ENCODE data around the gene PRKG1.
"Not testable (repeated sequence)": the region's sequence is repeated elsewhere in the genome, so short reads cannot be mapped to it uniquely, and the experiment has no call there.

Gene PRKG1

DNA sequence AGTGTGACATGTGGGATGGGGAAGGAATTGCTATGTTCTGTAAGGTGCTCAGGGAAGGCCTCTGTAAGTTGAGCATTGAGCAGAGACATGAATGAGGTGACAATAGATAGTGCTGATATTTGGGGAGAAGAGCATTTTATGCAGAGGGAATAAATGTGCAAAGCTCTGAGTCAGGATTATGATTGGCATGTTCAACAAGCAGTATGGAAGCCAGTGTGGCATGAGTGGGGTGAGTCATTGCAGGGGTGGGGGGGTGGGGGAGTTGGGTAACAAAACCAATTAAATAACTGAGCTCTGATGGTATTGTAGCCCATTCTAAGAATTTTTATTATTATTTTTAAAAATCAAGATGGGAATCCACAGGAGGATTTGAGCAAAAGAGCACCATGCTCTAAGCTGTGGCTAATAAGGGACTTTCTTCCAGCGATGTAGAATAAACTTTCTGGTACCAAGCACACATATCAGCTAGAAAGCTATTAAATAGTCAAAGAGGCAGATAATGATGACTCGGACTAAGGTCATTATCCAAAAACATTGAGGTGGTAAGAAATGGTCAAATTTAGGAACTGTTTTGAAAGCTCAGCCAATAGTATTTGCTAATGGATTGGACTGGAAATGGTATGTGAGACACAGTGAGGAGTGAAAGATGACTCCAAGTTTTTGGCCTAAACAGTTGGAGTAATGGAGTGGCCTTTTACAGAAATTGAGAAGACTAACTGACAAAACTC lies 96.4 kb downstream of the PRKG1 start:
- no peak for DNase-seq (ENCODE audit: low read depth)

DNA sequence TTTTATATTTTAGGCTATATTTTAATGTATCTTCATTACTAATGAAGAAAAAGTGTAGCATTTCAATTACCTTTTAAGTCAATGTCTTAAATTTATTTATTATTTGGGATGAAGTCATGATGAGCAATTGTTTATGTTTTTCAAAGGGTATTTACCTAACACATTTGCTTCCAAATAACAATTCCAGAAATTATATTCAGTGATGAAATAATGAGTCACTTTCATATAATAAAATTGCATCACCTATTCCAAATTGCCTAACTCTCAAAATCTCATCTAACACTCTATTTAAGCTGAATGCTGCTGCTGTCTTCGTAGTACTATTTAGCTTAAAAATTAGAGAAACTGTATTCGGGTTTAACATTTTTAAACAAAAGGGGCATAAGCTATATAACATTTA lies 97.7 kb downstream of the PRKG1 start:
- DNase-seq (ENCODE audit: low read depth): no peak

DNA sequence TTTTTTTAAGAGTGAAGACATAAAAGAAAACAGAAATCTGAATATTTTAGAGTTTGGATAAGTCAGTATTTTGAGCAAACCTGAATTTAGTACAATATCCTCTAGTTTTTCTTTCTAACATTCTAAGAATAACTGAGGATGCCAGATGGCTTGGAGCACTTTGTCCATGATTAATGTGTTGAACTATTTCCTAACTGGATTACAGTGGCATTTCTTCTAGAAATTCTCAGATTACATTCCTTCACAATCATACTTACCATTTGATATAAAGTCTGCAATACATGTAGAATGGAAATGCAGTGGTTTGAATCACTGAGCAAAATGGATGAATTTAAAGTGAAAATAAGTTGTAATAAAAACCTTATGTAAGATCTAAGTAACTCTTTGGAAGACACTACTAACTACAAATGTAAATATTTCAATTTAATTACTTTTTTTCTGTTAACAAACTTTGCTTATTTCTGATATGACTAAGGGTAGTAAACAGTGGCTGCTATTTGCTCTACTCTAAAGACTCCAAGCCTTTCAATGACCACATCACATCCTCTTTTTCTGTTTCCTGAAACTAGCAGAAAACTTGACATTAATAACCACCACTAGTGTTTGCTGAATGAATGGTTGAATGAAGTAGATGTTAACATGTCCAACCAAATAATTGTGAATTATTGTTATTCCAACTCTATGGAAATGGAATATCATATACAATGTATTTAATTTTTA lies 102.8 kb downstream of the PRKG1 start:
- no peak for DNase-seq (ENCODE audit: low read depth)

DNA sequence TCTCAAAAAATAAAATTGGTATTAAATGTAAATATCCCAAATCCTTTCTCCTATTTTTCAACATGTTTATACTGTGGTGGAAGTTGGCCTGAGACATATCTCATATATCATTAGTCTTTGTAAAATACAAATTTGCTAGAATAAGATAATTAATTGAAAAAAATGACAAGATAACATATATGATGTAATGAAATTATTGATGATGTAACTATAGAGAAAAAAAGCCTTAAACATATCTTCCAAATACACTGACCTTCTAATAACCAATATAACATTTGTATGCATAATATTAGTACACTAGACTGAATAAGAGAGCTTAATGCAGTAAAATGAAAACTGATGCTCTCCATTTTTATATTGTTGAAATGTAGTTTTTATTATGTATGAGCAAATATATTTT lies 104.3 kb downstream of the PRKG1 start:
- no peak for DNase-seq (ENCODE audit: low read depth)

DNA sequence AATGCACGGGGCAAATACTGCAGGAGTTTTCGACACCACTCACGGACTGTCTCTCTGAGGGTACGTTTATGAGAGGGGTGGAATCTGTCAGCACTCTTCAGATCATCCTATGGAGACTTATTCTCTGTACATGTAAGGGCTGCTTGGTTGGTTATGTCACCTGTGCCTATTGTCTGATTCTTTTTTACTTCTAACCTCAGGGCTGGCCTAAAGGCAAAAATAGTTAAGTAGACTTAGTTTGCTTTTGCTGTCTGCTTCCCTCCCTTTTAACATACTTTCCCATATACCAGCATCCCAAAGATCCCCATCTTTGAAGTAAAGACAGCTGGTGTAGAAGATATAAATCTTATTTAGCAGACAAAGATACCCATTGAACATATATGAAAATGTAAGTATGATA lies 105.9 kb downstream of the PRKG1 start:
- no peak for DNase-seq (ENCODE audit: low read depth)

DNA sequence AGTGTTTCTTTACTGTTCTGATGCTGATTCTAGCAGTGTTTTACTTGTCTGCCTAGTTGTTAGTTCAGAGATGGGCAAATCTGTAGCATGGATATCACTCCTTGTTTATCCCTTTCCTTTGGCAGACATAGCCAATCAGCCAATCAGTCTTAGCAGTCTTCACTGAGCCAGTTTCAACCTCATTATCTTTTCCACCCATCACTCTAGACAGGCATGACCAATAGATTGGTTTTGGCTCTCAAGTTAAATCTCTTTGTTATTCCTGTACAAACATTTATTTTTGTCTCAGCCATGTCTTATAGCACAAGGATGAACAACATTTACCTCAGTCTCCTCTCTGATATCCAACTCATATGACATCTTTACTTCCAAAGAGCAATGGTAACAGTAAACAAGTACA lies 109.5 kb downstream of the PRKG1 start:
- DNase-seq (ENCODE audit: low read depth): no peak

DNA sequence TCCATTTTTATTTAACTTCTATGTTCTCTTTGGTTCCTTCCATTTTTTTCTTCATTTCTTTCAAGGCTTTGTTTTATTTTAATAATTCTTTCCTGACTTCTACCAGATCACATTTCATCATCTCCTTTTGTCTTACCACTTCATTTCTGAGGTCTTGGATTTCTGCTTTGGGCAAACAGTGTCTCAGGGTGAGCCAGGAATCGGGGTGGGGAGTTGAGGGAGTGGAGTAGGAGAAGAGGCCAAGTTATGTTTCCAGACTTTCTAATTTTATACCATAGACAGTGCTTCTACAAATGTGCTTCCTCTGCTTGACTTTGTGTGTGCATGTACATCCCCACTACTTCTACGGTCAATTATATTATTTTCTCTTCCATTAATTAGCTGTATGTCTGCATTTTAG lies 112.1 kb downstream of the PRKG1 start:
- DNase-seq (ENCODE audit: low read depth): no peak

DNA sequence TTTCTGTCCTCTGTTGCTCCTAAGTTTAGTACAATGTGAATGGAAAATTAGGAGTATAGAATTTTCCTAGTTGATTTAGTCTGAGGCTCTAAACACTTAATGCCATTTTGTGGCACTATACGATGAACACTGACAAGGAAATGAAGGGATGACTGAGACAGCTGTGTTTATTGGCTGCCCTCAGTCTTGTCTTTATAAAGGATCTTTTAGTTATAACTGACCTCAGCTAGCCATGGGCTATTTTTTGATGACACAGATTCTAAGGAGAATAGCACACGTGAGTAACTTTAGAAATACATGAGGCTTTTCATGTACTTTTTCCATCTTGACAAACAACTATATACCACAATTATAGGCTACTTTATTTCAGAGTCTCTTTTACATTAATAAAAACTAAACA lies 113.7 kb downstream of the PRKG1 start:
- no peak for DNase-seq (ENCODE audit: low read depth)

DNA sequence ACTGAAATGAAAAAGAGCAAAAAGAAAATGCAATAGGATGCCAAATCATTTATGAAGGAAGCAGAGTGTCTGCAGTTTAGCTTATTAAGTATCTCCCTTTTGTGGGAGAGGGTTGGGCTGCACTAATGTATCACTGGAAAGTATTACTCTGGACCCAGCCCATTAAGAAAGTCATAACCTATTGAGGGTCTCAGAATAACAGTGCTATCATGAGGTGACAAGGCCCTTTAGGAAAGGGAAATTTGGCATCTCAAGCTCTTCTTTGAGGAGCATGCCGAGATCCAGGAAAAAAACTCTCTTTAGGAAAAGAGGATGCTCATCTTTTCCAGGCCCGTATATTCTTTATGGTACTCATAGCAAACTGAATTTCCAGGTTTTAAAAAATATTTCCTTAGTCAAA lies 114.6 kb downstream of the PRKG1 start:
- DNase-seq (ENCODE audit: low read depth): no peak

DNA sequence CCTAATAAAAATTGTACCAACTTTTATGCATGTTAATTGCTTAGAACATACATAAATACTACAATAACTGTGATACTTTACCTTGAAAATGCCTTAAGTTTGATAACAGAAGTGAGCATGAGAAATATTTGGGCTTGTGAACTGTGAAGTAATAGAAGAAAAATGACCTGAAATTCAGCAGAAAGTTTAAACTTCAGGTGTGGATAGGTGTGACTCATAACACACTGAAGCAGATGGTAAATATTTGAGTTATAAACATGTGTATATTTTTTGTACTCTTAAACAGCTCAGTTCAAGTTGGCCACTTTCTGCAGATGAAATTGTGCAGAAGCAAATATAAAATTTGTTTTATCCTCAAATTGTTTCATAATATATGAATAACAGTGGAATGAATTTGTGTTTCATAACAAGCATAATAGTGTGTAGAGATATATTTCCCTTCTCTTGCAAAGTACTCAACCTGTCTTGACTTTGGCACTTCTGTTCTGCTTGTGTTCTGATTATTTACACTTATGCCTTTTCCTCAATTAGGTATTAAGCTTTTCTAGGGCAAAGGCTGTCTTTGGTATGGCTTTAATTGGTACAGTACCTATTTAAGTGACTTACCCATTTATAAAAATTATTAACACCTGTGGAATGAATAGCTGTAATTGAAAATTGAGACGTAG lies 122.4 kb downstream of the PRKG1 start:
- no peak for DNase-seq (ENCODE audit: low read depth)

DNA sequence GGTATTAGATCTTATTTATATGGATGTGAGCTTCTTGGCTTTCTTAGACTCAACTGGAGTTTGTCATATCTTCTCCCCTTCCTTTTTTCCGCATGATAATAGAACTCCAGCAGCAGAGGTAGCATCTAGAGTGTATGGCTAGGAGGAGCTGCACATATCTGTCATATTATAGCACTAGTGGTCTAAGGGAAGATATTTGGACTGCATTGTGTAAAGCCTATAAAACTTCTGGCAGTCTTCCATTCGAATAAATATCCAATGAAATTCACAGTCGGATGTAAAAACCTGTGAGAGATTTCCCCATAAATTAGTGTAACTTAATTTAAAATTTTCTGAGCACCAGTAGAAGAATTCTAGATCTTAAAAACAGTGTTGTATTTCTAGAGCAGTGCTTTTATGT lies 123.9 kb downstream of the PRKG1 start:
- no peak for DNase-seq (ENCODE audit: low read depth)

DNA sequence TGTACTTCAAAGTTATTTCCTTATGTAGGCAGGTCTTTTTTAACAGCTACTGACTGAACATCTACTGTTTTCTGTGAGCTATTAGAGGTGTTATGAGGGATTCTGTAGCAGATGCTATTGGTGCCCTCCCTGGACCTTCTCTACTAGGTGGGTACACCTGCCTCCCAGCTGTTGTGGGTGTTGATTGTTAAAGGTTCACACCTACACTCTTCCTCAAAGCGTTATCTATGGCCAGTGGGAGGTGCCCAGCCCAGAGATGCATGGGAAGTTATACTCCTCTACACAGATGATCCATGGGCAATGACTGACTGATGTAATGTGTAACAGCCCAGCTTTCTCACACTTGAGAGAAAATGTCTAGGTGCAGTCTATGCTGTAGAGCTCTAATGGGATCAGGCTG lies 127.7 kb downstream of the PRKG1 start:
- no peak for DNase-seq (ENCODE audit: low read depth)

DNA sequence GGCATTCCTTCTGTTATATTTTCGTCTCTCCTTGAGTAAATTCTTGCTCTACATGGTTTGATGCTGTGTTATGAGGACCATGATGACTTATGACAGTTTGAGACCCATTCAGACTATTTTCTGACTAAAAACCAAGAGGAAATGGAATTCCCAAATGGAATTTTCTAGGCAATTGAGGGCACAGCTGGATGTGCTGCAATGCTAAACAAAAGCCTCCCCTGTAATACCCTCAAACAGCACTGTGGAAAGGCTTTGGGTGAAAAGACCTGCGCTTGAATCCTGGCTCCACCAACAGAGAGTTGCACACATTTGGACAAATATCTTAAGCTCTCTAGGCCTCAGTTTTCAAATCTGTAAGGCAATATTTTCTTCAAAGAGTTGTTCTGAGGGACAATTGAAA lies 129.1 kb downstream of the PRKG1 start:
- DNase-seq (ENCODE audit: low read depth): no peak

DNA sequence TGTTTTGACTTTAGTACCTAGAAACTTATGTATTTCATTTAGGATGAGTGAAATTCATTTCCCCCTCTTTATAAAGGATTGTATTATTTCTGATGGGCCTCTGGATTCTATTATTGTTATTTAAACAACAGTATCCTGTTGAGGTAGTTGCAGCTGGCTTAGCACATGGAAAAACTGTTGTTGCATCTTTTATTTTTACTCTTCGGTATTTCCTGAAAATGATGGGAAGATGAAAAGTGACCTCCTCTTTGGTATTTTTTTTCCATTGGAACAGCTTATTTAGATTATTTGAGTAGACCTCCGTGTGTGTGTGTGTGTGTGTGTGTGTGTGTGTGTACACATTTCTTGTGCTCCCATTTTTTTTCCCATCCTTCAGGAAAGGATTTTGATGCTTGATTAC lies 129.8 kb downstream of the PRKG1 start:
- DNase-seq (ENCODE audit: low read depth): no peak

DNA sequence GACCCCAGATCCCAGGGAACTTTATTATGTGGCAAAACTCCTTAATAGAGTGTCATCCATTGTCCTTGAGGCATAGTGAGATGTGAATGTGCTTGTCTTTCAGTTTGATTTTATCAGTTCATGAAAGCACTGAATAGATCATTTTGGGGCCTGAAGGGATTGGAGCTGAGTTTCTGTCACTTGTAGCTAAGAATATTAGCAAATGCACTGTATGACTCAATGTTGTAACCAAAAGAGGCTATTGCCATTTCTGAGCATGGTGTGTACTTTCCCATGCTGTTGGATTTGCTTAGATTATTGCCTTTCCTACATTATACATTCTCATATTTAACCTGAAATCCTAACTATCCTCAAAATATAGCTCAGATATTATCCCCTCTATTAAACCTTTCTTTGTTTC lies 130.4 kb downstream of the PRKG1 start:
- no peak for DNase-seq (ENCODE audit: low read depth)

DNA sequence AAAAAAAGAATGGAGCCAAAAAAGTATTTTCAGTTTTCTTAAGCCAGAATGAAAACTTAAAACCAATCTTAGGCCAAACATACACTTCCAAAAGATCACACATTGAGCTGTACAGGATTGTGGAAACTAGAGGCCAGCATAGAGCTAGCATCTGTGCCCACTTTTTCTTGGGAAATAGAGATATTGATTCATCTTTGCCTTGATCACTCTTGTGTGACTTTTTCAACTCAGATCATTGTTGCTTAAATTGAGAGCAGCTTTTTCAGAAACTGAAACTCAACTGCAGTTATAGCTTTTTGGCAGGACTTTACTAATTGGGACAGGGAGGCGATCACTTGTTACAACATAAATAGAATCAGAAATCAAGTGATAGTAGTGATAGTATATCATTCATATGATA lies 132.2 kb downstream of the PRKG1 start:
- DNase-seq (ENCODE audit: low read depth): no peak

DNA sequence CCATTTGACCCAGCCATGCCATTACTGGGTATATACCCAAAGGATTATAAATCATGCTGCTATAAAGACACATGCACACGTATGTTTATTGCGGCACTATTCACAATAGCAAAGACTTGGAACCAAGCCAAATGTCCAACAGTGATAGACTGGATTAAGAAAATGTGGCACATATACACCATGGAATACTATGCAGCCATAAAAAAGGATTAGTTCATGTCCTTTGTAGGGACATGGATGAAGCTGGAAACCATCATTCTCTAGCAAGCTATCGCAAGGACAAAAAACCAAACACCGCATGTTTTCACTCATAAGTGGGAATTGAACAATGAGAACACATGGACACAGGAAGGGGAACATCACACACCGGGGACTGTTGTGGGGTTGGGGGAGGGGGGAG lies 138.7 kb downstream of the PRKG1 start:
- DNase-seq (ENCODE audit: low read depth): not testable (repeated sequence)

DNA sequence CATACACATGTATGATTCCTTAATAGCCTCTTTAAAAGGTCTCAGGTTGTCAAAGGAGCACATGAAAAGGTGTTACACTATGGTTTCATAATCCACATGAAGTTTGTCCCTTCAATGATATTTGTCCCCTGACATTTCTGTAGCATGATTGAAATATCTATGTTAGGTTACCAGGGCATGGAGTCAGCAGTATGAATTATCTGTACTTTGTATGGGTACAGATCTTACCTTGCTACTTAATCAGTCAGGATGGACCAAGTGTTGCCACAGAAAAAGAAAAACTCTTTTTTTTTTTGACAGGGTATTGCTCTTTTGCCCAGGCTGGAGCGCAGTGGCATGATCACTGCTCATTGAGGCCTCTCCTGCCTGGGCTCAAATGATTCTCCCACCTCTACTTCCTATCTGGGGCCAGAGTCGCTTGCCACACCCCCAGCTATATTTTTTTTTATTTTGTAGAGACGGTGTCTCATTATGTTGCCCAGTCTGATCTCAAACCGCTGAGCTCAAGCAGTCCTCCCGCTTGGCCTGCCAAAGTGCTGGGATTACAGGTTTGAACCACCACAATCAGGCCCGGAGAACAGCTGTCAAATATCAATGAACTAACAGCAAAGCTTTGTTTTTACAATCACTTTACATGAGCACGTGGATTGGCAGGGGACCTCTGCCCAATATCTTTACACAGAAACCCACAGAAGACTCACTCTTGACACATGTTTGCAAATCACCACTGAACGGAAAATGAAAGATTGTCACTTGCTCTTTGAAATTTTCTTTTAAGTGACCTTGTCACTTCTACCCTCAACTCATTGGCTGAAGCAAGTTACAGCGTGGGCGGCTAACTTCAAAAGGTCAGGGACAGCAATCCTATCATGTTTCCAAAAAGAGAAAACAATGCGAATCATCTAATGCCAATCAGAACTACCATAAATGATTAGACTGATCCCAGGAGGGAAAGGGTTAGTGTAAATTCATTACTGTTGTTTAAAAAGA lies 140.2 kb downstream of the PRKG1 start:
- no peak for DNase-seq (ENCODE audit: low read depth)

DNA sequence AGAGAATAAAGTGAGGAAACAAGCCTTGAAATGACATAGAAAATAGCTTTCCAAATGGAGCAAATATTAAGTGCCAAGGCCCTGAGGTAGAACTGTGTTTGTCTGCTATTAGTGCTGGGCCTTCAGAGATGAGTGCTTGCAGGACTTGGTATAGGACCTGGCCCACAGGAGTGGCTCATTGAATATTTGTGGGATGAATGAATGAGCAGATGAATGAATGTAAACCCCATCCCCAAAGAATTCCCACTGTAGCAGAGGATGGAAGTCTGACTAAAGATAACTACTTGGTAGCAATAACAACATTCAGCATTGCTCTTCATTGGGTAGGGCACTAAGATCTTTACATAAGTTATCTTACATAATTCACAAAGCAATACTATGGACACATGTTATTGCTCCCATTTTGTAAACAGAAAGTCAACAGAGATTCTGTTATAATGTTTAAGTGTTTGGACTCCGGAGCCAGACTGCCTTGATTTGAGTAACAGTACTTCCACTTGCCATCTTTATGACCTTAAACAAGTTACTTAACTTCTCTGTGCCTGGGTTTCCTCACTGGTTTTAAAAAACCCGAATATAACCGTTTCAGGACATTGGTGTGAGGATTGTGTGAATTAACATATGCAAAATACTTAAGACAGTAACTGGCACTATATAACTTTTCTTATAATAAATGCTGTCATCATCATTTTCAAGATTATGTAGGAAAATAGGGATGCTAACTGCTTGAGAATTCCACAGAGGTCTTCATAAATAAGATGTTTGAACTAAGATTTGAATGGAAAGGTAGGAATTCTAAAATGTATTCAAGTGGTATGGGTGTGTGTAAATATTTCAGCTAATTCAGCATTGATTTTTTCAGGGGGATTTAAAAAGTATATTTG lies 141.9 kb downstream of the PRKG1 start:
- DNase-seq (ENCODE audit: low read depth): no peak

DNA sequence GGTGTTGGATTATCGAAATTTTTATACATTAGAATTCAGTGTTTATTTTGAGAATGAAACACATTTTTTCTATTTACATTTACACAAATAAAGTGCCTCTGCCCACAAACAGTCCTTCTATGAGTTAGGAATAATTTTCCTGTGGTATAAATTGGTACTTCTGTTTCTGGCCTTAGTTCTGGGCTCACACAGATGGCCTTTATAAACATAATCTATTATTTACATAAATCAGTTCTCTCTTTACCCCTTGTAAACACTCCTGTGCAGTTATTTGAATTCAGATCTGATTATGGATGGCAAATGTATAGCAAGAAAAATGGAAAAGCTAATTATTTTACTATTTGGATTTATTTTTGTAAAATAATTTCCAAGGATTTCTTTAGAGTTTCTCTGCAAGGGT lies 143.2 kb downstream of the PRKG1 start:
- DNase-seq (ENCODE audit: low read depth): no peak

DNA sequence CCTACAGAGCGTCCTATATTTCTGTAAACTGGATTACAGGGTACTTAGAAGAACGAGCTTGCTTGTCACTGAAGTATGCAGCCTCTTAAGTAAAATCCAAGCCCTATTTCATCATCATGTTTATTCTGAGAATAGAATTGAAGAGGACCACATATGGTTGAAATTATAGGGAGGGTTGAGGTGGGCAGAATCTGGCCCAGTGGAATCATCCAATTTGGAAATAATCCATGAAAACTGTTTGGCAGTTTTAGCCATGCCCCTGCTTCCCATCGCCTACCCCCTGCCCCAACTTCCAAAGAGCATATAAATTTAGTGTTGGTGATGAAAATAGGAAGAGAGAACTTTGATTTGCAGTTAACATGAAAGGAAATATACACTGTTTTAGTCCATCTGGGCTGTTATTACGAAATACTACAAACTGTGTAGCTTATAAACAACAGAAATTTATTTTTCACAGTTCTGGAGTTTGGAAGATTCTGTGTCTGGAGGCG lies 150.4 kb downstream of the PRKG1 start:
- no peak for DNase-seq (ENCODE audit: low read depth)

Data from stimulated activated CD4-positive, alpha-beta T cell treated with anti-CD3 and anti-CD28 coated beads, Interleukin-2, amount 100 ng/mL, for 4 hours (primary cell).